DOHH2 (cell line): ENCODE data around the gene SLC7A6OS.

Experiments
- CTCF ChIP-seq: fragments of 200-600 bp; sonication (generic); IDR thresholded peaks from one replicate; pipeline ENCODE4 v1.5.1; 2014; ENCODE audit warnings: antibody characterized with exemption, mild to moderate bottlenecking, low read depth, low read length; ENCODE audit not compliant: poor library complexity, severe bottlenecking
- EZH2phosphoT487 ChIP-seq: fragments of 200-600 bp; sonication (generic); IDR thresholded peaks from 2 replicates; pipeline ENCODE4 v1.6.1; 2017; ENCODE audit warnings: borderline replicate concordance, mild to moderate bottlenecking, antibody characterized with exemption, low read length, moderate library complexity, mixed read lengths

GRCh38 chr16:68350813-68351350 is 40.1 kb upstream of the SLC7A6OS start:
- TF ChIP-seq CTCF = no peak
- no peak for TF ChIP-seq EZH2phosphoT487
